AG20443 (cell line): ENCODE results near the gene TTC9.
"Not testable (repeated sequence)": the region's sequence is repeated elsewhere in the genome, so short reads cannot be mapped to it uniquely, and the experiment has no call there.

Experiments
- DNase-seq: peaks from one replicate; pipeline ENCODE4 v3.0.0; 2012; ENCODE audit warnings: low spot score, mixed read lengths

The TTC9 gene

DNA sequence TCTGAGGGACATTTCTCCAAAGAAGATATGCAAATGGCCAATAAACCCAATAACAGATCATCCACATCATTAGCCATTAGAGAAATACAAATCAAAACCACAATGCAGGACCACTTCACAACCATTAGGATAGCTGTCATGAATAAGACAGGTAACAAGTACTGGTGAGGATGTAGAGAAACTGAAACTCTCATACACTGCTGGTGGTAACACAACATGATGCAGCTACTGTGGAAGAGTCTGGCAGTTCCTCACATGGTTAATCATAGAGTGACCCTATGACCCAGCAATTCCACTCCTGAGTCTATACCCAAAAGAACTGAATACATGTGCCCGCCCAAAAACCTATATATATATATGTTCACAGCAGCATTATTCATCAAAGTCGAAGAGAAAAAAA lies 39.0 kb downstream of the TTC9 start:
- DNase-seq = no peak

DNA sequence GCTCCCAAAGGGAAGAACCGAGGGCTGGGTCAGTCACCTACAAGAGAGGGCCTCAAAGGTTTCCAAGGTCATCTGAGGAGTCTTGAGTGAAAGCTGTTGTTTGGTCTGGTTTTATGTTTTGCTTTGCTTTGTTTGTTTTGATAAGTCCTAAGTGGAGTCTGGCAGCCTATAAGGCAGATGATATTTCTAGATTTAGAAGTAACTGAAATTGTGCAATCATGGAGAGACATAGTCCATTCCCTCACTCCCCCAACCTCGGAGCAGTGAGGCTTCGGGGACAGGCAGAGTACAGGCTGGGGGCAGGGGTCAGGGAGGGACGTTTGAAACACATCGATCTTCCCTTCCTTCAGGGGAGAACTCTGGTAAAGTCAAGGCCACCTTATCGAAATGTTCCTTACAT lies 42.3 kb downstream of the TTC9 start:
- DNase-seq = no peak

DNA sequence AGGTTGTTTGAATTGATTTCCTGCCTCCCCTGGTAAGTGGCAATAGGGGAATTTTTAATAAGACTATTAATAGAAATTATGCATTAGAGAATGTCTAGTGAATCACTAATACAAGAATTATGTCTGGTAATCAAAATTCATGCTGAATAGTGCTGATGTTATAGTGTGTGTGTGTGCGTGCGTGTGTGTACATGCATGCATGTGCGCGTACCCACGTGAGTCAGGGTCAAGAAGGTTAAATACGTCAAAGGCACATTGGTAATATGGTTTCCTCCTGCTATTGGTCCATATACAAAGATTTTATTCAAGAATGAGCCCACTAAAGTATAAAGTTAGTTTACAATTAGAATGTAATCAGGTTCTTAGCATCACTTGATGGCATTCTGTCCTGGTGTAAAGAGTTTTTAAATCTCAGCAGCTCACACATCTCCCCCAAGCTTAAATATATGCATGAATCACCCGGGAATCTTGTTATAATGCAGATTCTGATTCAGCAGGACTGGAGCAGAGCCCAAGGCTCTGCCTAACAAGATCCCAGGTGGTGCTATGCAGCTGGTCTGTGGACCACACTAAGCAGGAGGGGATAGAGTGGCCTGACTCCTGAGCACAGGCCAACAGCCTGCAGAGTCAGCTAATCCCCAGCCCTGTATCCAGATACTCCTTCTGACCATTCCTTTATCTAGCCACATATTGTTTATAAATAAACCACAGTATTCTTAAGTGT lies 43.9 kb downstream of the TTC9 start:
- no peak for DNase-seq

DNA sequence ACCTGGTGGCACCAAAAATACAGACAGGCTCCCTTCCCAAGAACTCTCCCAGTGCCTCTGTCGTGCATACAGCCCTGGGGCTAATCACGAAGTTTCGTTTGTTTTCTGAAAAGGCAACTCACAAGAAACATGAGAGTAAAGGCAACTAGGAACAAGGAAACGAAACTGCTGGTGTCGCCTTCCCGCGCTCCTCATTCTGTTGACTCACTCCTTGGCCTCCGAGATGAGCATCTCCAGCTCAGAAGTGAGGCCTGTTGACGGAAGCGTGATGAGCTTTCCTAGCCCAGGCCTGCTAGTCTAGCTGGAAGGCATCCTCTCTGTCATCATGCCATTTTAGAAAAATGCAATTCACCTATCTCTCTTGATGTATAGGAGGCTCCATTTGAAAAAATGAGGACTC lies 50.5 kb downstream of the TTC9 start:
- DNase-seq = no peak

DNA sequence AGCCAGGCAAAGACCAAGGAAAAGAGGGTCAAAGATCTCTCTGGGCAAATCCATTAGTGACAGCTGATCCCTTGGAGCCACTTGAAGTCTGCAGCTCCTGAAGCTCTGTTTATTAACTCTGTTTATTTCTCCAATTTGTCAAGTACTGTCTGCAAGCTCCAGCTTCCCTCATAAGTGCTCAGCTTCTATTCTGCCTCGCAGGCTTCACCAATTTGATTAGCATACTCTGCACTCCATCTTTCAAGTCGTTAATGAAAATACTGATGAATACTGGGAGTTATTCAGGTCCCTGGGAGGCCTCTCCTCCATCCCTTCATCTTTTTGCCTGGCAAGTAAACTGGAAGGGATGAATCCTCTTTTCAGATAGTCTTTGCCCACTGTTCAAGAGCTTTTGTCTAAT lies 54.3 kb downstream of the TTC9 start:
- no peak for DNase-seq

DNA sequence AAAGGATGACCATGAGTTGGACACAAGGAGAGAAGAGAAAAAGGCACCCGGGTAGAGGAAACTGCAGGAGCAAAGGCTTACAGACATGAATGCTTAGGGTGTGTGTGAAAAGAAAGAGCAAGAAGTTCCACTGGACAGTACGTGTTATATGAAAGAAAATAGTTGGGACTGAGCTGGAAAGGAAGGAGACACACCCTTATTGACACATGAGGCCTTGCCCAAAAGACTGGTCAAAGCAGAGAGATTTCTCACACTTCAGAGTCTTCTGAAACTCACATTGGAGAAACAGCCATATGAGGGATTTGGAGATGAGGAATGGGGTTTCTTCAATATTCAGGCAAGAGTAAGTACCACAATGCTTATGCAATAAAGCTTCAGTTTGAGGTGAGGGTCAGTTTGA lies 56.0 kb downstream of the TTC9 start:
- peak; percentile 44 for DNase-seq

DNA sequence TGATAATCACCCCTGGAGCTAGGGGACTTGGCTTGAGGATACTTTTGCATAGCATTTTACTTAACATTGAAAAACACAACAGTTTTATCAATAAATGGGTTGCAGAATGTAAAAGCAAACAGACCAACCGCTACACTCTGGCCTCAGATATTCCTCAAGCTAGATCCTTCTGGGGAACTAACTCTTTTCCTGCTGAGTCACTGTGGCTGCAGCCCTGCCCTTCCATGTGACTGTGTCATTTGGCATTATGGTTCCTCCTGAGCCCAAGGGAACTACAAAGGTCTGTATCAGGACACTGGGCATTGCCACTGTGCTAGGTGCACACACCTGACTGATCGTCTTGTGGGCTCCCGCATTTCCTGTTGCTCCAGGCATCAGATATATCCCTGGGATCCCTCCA lies 56.6 kb downstream of the TTC9 start:
- DNase-seq = peak; percentile 81

DNA sequence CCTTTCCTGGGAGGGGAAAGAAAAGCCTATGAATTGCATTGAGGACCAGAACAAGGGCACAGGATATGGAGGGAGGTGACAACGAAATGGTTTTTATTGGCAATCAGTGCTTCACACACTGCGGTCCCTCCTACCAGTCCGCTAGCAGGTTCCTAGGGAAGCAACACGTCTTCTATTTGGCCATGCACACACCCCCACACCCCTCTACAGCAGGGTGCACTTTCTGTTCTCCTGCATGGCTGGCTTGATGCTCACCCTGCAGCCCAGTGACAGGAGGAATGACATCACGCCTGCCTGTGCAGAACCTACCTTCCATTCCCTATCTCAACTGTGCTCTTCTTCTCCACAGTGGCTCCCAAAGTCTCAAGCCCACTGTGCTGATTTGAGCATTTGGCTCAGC lies 57.9 kb downstream of the TTC9 start:
- DNase-seq = no peak

DNA sequence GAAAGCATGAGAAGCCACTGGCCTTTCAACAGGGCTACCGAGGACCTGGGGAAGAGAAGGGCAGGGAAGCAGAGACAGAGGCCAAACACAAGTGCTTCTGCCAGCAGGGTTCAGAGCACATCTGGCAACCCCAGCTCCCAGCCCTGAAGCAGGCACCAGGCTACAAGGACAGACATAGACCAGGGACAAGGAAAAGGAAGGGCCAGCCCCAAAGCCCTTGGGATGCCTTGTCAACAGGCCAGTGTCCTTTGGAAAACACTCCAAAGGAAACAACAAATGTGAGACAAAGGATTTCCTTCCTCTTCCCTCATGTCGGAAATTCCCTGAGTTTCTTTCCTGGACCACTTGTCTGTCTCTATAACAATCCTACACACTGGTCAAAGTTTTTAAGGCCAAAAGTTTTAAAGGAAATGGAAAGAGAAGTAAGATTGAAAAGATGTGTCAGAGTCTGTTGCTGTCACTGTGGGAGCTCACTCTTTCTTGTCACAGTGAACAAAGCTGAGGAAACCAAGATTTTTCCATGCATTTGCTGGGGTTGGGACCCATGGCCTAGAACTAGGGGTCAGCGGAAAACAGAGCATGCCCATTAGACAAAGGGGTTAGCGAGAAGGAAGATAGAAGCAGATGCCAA lies 59.4 kb downstream of the TTC9 start:
- DNase-seq = no peak

DNA sequence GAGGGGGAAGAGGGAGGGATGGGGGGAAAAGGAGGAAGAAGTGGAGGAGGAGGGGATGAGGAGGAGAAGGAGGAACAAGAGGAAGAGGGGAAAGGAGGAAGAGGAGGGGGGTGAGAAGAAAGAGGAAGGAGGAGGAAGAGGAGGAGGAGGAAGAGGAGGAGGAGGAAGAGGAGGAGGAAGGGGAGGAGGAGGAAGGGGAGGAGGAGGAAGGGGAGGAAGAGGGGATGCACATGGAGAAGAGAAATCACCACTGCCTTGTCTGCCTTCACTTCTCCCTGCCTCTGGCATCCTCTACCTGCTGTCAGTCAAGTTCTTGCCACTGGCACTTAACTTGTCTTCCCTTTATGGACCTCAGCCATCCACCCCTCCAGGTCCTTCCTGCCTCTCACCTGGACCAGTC lies 59.9 kb downstream of the TTC9 start:
- no peak for DNase-seq

DNA sequence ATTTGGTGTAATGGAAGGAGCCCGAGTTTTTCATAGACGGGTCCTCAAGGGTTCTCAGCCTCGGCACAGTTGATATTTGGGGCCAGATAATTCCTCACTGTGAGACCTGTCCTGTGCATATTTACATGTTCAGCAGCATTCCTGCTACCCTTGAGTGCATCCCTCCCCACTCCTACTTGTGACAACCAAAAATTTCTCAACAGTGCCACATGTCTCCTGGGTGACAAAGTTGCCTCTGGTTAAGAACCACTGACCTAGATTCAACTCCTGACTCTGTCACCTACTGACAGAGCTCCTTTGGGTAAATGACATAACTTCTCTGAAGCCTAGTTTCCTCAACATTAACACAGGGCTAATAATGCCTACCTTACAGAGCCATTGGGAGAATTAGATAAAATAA lies 60.4 kb downstream of the TTC9 start:
- no peak for DNase-seq

DNA sequence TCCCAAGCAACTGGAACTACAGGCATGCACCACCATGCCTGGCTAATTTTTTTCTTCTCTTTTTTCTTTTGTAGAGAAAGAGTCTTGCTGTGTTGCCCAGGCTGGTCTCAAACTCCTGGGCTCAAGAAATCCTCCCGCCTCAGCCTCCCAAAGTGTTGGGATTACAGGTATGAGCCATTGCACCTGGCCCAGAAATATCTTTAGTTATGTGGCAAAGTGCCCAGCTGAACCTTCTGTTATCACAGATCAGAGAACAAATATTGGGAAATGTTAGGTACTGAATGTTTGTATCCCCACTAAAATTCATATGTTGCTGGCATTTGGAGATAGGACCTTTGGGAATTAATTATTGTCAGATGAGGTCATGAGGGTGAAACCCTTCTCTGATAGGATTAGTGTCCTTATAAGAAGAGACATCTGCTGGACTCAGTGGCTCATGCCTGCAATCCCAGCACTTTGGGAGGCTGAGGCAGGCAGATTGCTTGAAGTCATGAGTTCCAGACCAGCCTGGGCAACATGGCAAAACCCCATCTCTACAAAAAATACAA lies 62.0 kb downstream of the TTC9 start:
- DNase-seq = not testable (repeated sequence)

DNA sequence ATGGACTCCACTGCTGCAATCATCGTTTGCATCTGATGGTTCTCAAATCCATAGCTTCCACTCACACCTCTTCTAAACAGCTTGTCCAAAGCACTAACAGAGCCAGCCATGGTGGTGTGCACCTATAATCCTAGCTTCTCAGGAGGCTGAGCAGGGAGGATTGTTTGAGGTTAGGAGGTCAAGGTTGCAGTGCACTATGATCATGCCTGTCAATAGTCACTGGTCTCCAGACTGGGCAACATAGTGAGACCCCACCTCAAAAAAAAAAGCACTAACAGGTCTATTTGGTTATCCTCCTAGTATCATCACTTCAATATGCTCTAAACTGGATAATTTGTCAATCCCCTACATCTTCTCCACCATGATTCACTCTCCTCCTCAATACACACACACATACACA lies 63.2 kb downstream of the TTC9 start:
- no peak for DNase-seq

DNA sequence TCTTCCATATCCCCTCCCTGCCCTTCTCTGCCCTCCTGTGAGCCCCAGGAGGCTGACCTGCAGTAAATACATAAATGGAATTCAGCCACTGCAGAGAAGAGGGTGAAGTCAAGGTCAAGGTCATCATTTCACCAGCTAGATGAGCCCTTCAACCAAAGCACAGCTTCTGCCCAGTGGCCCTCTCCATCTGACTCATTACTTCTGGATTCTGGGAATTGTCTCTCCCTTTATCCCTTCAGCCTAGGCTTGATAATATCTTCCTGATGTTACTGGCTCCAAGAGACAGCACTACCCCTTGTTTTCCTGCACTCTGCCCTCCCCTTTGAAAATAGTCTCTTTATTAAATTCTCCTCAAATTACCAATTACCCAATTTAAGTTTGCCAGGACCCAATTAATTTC lies 64.5 kb downstream of the TTC9 start:
- DNase-seq = peak; percentile 54

DNA sequence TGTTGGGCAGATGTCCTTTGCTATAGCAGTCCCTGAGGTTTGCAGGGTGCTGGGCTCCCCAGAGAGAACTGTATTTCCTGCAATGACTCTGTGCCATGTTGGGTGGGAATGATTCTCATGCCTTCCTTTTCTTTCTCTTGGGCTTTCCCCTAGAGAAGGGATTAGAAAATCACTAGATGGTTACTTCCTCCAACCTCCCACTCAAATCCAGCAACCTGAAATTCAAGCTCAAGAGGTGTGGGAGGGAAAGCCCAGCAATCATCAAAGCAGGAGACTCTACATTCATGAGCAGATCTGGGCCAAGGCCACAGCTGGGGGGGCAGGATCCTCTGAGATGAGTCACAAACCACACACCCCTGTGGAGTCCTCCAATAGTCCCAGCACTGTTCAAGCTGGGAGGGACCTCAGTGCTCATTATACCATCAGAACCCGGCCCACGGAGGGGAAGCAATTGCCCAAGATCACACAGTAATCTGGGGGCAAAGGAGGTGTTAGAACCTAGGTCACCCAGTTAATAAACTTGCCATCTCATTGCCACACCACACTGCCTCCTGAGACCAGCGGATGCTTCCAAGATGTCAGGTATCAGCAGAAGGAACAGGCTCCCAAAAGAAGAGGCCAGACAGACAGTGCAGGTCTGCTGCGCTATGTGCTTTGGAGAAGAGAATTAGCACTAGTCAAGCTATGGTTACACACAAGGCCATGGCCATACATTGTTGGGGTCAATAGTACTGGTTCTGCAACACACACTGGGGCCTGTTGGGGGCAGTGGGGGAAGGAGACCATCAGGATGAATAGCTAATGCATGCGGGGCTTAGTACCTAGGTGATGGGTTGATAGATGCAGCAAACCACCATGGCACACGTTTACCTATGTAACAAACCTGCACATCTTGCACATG lies 65.7 kb downstream of the TTC9 start:
- DNase-seq = peak; percentile 90

DNA sequence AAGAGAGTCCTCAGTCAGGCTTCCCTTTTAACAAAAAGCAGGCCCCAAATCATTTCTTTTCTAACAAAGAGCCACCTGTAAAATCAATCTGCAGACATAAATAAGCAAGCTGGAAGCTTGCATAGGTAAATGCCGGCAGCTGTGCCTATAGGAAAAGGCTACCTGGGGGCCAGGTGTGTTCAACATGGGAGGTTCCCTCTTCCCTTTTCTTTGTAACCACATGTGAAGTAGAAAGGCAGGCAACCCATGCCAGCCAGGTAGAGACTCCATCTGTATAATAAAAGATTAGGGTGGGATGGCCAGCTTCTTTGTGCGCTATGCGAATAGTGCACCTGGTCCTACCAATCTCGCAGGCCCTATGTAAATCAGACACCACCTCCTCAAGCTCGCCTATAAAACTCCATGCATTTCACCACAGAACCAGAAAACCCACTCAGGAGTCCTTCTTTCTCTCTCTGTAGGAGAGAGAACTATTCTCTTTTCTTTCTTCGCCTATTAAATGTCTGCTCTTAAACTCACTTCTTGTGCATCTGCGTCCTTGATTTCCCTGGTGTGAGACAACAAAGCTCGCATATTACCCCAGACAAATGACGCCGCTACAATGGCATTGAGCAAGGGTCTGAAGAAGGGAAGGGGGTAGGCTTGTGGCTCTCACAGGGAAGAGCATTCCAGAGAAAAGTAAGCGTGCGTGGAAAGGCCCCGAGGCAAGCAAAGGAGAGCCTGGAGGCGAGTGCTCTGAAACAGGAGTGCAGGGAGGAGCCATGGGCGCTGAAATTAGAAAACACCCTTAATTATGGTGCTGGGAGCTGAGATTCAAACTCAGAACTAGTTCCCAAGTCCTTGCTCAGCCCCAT lies 67.2 kb downstream of the TTC9 start:
- no peak for DNase-seq

DNA sequence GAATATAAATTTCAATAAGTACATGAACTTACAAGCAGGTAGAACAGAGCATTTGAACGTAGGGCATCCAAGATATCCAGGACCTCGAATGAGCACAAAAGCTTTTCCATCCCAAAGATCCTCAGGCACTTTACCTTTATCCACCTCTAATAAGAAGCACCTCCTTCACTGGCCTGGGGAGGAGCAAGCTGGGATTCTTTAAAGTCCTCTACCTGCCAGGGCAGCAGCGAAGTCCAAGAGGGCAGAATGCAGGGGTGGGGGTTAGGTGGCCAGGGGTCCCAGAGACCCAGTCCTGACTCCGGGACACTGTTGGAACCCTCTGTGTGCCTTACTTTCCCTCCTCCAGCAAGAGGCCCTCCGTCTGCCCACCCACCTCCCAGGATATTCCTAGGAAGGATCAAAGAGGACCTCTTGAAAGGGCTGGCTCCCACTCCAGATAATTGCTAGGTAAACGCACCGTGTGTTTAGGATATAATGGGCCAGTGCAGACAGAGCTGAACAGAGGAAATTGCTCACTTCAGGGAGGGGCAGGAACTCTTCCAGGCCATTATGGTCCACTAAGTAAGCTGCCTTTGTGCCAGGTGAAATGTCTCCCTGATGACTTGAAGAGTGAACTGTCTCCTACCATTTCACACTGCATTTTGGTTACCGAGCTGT lies 68.1 kb downstream of the TTC9 start:
- no peak for DNase-seq

DNA sequence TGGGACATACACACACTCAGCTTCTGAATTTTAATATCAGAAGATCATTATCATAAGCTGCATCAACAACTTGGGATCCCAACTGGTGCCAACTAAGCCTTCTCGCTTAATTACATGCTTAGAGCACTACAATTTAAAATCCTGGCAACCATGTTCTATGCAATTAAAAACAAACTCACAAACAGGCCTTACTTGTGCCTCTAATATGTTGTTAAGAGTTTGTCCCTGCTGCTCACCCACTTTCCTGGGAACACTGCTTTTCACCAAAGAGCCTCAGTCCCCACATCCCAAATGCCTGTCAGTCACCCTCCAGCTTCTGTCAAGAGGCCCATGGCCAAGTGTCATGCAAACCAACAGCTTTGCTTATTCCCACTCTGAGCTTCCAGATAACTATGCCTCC lies 69.7 kb downstream of the TTC9 start:
- DNase-seq = no peak

DNA sequence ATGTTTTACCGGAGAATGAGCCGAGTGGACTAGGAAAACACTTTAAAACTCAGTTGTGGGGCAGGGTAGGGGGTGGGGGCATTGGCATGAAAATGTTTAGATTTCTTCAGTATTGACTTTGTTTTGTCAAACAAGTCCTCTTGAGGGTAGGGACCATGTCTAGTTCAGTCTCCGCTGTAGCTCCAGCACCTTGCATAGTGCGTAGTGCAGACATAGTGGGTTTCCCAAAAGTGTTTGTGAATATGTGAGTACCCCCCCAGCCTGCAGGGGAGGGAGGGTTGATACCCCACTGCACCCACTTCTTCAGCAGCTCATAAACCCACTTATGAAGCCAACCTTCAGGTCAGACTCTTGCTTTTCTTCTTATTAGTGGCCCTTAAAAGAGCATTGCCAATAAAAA lies 71.4 kb downstream of the TTC9 start:
- no peak for DNase-seq

DNA sequence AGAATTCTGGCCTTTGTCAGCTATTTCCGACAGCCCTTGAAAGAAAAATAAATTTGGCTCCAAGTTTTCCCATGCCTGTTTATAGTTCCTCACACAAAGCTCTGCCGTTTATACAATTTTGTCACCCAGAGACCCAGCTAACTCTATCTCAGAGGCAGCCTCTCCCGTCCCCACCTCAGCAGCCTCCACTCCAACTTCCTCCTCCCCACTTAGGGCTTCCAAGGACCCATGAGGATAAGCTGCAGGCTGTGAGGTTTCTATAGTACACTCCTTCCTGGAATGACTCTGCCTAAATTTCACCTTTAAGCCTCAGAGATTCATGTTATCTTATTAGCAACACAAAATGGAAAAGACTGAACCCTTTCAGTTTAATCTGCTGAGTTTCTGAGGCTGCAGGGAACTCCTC lies 71.8 kb downstream of the TTC9 start:
- DNase-seq = no peak

DNA sequence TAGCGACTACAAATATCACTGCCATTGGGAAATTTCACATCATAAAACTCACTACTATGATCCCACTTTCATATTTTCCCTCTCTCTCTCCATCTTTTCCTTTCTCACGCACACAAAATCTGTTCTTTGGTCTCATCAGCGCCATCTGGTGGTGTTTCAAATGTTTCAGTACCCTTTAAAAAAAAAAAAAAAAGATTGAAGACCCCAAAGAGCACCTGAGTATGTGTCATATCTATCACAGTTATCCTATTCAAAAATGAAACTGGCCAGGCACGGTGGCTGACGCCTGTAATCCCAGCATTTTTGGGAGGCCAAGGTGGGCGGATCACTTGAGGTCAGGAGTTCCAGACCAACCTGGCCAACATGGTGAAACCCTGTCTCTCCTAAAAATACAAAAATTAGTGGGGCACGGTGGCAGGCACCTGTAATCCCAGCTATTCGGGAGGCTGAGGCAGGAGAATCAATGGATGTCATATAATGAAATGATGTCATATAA lies 72.4 kb downstream of the TTC9 start:
- DNase-seq = peak; percentile 56
